ENCODE data around the gene MCOLN2. TPM values are rescaled to one million over a fixed set of nuclear protein-coding genes. Genes with fewer than 3 reads are reported as not detected.
A peak's percentile ranks its signal among the peaks of the same experiment; 100 is the strongest.
"Not testable (repeated sequence)": the region's sequence is repeated elsewhere in the genome, so short reads cannot be mapped to it uniquely, and the experiment has no call there.

Gene MCOLN2
- 1.8 TPM for total RNA-seq

- DNase-seq (ENCODE audit: low spot score): peak; percentile 20
Measured at GRCh38 chr1:84996846-84997666, at the start of gene MCOLN2. TSS of gene MCOLN2 (minus strand) at chr1:84997113. CDS start at chr1:84996872, 241 bp downstream.

DNA sequence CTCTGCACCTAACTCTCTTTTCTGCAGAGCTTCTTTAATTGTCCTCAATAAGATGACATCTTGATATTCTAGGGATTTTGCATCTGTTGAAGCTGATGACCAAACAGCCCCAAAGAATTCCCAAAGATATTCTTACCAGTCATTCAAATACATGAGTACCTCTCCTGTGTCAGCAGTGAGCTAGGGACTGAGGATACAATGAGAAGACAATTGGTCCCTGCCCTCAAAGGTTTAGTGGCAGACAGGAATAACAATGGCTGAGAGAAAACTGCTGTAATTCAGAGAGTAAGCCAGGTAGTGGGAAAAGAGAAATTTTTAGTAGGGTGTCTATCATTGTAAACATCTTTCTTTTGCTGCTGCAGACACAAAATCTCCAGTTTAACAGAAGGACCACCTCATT lies 45.5 kb upstream of the MCOLN2 start:
- DNase-seq (ENCODE audit: low spot score): no peak

- no peak for DNase-seq (ENCODE audit: low spot score)
Measured at GRCh38 chr1:85041793-85042192, 44.9 kb upstream of the MCOLN2 start.

DNA sequence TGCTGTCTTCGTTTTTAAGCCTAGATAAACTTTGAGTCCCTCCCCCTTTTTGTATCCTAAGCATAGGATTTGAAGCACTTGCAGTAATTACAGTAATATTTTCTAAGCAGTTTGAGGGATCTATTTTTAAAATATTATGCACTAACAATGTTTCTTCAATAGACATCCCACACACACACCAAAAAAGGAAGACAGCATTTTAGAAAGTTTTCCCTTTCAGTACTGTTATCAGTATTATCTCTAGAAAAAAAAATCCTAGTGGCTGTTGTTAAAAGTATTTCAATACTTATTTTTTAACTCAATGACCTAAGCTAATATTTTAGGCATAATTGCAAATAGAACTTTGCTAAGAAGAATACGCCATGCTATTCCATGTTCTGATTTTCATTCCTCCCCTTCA lies 36.3 kb upstream of the MCOLN2 start:
- no peak for DNase-seq (ENCODE audit: low spot score)

DNA sequence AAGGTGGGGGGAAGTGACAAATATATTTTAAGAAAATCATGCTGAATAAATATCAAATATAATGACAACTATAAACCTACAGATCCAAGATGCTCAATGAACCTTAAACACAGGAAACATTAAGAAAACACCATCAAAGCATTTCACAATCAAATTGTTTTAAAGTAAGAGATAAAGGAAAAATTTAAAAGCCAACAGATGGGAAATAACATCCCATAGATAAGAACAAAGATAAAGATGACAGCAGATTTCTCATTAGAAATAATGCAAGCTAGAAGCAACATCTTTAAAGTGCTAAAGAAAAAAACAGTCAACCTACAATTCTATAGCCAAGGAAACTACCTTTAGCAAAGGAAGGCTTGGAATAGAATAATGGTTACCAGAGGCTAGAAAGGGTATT lies 33.6 kb upstream of the MCOLN2 start:
- no peak for DNase-seq (ENCODE audit: low spot score)

DNA sequence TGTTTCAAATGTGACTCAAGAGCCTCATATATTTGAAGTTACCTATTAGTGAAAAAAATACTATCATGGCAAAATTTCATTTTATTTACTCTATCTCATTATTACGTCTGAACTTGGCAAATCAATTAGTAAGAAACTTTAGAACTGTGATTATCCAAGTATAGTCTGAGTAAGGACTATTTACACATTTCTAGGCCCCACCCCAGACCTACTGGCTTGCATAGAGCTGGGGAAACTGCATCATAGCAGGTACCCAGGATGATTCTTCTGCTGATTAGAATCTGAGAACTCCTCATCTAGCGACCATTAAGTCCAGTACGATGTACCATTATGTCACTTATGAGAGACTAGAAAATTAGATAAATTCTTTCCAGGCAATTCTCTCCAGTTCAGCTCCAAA lies 31.2 kb upstream of the MCOLN2 start:
- no peak for DNase-seq (ENCODE audit: low spot score)

DNA sequence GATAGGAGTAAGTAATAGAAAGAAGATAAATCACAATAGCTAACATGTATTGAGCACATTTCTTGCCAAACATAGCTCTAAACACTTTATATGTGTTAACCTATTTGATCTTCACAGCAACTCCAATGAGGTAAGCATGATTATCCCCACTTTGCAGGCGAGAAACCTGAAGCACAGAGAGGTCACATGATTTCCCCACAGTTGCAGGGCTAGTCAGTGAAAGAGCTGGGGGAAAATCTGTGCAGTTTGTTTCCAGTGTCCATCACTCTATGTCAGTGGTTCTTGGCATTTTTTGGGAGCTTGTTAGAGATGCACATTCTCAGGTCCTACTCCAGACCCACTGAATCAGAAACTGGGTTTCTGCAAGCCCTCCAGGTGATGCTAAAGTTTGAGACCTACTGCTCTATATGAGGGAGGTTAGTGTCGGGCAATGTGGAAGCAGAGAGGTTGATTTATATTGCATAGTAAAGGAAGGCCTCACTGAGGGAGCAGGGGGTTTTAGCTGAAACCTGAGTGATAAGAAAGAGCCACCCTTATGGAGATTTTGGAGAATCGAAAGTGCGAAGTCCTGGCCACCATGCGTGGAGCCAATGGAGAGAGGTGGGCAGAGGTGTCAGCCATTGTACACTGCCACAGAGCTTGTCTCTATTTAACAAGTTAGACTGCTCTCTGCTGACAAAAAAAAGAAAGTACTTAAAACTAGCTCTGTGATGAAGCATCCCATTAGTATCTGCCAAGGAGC lies 30.5 kb upstream of the MCOLN2 start:
- no peak for DNase-seq (ENCODE audit: low spot score)

GRCh38 chr1:85025940-85026339 lies 29.0 kb upstream of the MCOLN2 start:
- DNase-seq (ENCODE audit: low spot score): no peak

DNA sequence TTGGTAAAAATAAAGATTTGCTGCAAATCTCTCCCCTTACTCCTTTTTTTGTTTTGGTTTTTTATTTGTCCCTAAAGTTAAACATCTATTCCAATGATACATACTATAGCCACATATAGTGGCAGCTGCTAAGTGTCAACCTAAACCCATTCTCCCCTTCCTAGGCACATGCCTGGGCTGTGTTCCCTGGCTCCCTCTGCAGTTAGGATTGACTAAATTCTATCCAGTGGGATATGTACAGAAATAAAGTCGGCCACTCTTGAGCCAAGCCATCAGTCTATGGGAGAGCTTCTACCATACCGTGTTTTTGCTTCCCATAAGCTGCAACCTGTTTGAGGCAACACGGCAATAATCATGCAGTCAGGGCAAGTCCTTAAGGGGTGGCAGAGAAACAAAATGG lies 27.8 kb upstream of the MCOLN2 start:
- no peak for DNase-seq (ENCODE audit: low spot score)

GRCh38 chr1:85022700-85023099 lies 25.8 kb upstream of the MCOLN2 start:
- DNase-seq (ENCODE audit: low spot score): no peak

DNA sequence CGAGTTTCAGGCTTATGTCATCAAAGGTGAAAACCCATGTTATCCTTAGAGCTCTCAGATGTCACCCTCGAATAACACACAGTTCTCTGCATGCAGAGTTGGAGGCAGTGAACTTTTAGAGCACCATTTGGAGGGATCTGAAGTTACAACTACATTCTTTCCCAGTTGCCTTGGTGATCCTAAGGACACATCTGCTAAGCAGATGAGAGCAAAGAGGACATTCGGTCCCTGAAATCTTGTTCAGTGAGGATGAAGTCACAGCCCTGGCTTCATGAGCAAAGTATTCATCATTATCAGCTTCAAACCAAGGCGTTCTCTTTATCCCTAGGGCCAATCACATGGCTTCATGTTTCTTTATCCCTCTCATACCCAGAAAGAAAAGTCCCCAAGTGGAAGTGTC lies 23.1 kb upstream of the MCOLN2 start:
- DNase-seq (ENCODE audit: low spot score): no peak

GRCh38 chr1:85015826-85016225 lies 18.9 kb upstream of the MCOLN2 start:
- DNase-seq (ENCODE audit: low spot score): no peak

GRCh38 chr1:85005641-85006040 lies 8.7 kb upstream of the MCOLN2 start:
- DNase-seq (ENCODE audit: low spot score): not testable (repeated sequence)

DNA sequence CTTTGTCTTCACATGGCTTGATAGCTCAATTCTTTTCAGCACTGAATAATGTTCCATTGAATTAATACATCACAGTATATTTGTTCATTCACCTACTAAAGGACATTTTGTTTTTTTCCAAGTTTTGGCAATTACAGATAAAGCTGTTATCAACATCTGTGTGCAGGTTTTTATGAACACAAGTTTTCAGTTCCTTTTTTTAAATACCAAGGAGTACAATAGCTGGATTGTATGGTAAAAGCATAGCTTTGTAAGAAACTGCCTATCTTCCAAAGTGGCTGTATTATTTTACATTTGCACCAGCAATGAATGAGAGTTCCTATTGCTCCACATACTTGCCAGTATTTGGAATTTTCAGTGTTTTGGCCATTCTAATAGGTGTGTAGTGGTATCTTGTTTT lies 4.8 kb upstream of the MCOLN2 start:
- no peak for DNase-seq (ENCODE audit: low spot score)

GRCh38 chr1:84998642-84999280 lies 1.8 kb upstream of the MCOLN2 start:
- no peak for DNase-seq (ENCODE audit: low spot score)

- DNase-seq (ENCODE audit: low spot score): no peak
Measured at GRCh38 chr1:84997667-84998600, 1.0 kb upstream of the MCOLN2 start.

DNA sequence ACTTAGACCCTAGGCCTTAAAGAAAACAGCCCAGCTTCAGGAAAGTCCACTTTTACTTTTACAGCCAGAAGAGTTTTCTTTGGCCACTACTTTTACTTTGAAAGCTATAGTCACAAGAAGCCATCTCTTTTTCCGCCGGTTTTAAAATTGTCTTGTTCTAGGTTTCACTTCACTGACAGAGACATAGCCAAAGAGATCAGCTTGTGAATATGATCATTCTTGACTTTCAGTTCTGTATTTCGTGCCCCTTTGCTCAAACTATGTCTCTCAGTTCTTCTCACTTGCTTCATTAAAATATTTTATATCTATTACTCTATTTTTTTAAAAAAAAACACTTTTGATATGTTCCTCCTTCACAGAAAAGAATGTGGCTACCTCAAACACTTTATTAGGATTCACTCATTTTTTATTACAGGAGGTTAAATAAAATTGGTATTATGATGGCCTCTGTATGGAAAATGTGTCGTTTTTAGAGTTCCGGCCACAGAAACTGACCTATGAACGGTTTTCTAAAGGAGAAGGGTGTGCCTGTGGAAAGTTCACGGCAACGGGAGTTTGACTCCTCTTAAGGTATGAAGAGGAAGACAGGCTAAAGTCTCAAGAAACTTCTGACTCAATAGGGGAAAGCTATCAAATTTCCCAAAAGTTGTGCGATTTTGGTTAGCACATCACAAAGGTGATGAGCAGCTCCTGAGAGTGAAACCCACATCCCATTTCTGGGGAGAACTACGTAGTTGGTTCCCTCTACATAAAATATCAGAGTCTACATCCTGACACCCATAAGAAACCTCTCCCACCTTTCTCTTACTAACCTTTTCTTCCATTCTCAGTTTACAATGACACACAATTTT lies 1.2 kb downstream of the MCOLN2 start:
- no peak for DNase-seq (ENCODE audit: low spot score)

DNA sequence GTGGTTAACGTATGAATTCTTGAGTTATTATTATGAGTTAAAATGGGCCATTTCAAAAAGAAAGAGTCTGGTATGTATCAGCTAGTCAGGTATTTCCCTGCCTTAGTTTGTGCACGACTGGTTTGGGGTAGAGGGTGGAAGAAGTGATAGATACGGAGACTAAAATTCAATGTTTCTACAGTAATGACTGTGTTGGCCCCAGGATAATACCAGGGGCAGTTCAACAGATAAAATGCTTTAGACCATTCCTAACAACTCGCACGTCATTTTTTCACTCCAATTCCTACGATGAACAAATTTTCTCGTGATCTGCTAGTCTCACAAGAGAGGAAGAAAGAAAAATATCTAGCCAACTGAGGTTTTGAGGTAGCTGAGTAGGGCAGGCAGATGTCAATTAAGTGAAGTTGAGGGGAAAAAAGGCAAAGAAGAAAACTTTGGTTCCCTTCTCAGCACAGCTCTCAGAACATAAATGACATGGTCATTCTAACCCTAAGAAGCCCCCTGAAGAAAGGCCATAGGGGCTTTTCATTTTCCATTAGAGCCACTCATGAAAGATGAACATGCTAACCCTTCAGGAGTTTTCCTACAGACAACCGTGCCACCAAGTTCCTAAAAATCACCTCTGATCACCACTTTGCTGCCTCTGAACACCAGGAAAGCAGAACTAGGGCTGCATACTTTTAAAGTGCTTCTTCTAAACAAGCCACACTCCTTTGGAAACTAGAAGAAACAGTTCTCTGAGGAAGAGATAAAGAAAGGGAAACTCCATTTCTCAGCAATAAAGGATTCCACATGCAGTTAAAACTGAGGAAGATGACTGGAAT lies 5.6 kb downstream of the MCOLN2 start:
- no peak for DNase-seq (ENCODE audit: low spot score)

- no peak for DNase-seq (ENCODE audit: low spot score)
Measured at GRCh38 chr1:84988588-84988987, 8.3 kb downstream of the MCOLN2 start.

- not testable (repeated sequence) for DNase-seq (ENCODE audit: low spot score)
Measured at GRCh38 chr1:84986561-84986960, 10.4 kb downstream of the MCOLN2 start.
